HepG2 (cell line): ENCODE measurements around the gene FRS2. TPM values are rescaled to one million over a fixed set of nuclear protein-coding genes. Genes with fewer than 3 reads are reported as not detected.

Source experiments
- ATAC-seq: fragments of 200-7000 bp; cut with Tn5 transposase; 3 replicates; pipeline ENCODE4 v1.9.1; 2020; ENCODE audit warnings: mild to moderate bottlenecking, moderate library complexity
- BruUV-seq: library from RNA; stranded (reverse); fragments of 400-500 nt; replicated peaks from 2 replicates; lab custom pipeline; 2021; lab: Mats Ljungman, UMichigan
- CTCF ChIA-PET: fragments of 300-600 bp; formaldehyde crosslinking; extraction: SDS; loops from one replicate; lab custom pipeline; 2021; ENCODE audit warnings: low total read pairs, inconsistent platforms, low intra/inter-chr PET ratio; lab: Yijun Ruan, JAX
- POLR2A ChIA-PET: fragments of 350-600 bp; sonication (Branson Sonifier 250); formaldehyde crosslinking; loops from one replicate; lab custom pipeline; 2020; ENCODE audit warnings: antibody characterized with exemption, inconsistent platforms; lab: Yijun Ruan, JAX
- DNase-seq: peaks from one replicate; pipeline ENCODE4 v3.0.0-alpha.2; 2015; ENCODE audit warnings: low spot score
- FAIRE-seq: peaks from 3 replicates; lab custom pipeline; 2011; peaks lifted over from hg19 to GRCh38; lab: Jason Lieb, UNC
- H2AFZ ChIP-seq: one replicate; pipeline ENCODE4 v1.6.1; 2011; ENCODE audit warnings: low read length, inconsistent platforms
- H3K27ac ChIP-seq: fragments of 300-600 bp; 3 replicates; pipeline ENCODE4 v1.8.0; 2011; ENCODE audit warnings: mixed run types, mild to moderate bottlenecking, mixed read lengths, low read length, inconsistent platforms; ENCODE audit not compliant: insufficient read depth; ENCODE audit errors: extremely low read length
- H3K27me3 ChIP-seq, 2 experiments: fragments of 200-600 bp in 1 of 2; 2 replicates in 1 of 2; 3 replicates in 1 of 2; pipeline versions ENCODE4 v1.6.0 to v1.8.0; 2011; ENCODE audit warnings: low read length in 2 of 2, mild to moderate bottlenecking in 2 of 2, moderate library complexity in 2 of 2, inconsistent platforms in 1 of 2; ENCODE audit not compliant: insufficient read depth in 2 of 2, control insufficient read depth in 1 of 2
- H3K36me3 ChIP-seq, 2 experiments: fragments of 200-600 bp in 1 of 2; replicated peaks in 1 of 2; 2 replicates in 1 of 2; 3 replicates in 1 of 2; pipeline versions ENCODE4 v1.5.1 to v1.8.0; 2011; ENCODE audit warnings: low read length in 2 of 2, inconsistent platforms in 1 of 2; ENCODE audit not compliant: insufficient read depth in 2 of 2, control insufficient read depth in 1 of 2
- H3K4me1 ChIP-seq: 2 replicates; pipeline ENCODE4 v1.5.1; 2012; ENCODE audit warnings: low read length, inconsistent platforms; ENCODE audit not compliant: insufficient read depth
- H3K4me2 ChIP-seq: 2 replicates; pipeline ENCODE4 v1.6.0; 2011; ENCODE audit warnings: low read depth, low read length, inconsistent platforms
- H3K4me3 ChIP-seq, 3 experiments: fragments of 200-600 bp in 1 of 3; sonication (generic), shearing (Covaris generic) in 1 of 3; replicated peaks in 1 of 3; 2 replicates each; pipeline ENCODE4 v1.5.1; 2011 to 2016; ENCODE audit warnings: low read length in 3 of 3, inconsistent platforms in 2 of 3, low read depth in 2 of 3, mild to moderate bottlenecking in 2 of 3, control low read depth in 1 of 3, mixed read lengths in 1 of 3; ENCODE audit not compliant: insufficient read depth in 1 of 3
- H3K79me2 ChIP-seq: one replicate; pipeline ENCODE4 v1.6.1; 2011; ENCODE audit warnings: low read length, inconsistent platforms; ENCODE audit not compliant: insufficient read depth
- H3K9ac ChIP-seq: 2 replicates; pipeline ENCODE4 v1.6.0; 2011; ENCODE audit warnings: mild to moderate bottlenecking, low read depth, low read length, inconsistent platforms; ENCODE audit not compliant: insufficient read depth
- H3K9me3 ChIP-seq: 2 replicates; pipeline ENCODE4 v1.5.1; 2012; ENCODE audit warnings: mild to moderate bottlenecking, low read length
- H4K20me1 ChIP-seq: 2 replicates; pipeline ENCODE4 v1.6.0; 2011; ENCODE audit warnings: inconsistent platforms, mild to moderate bottlenecking, low read length, moderate library complexity; ENCODE audit not compliant: insufficient read depth
- BCL6 ChIP-seq: IDR thresholded peaks from 2 replicates; pipeline ENCODE4 v1.6.1; 2016; ENCODE audit warnings: missing genetic modification reagents, missing compliant biosample characterization
- EZH2 ChIP-seq: conservative IDR thresholded peaks from 2 replicates; pipeline ENCODE4 v1.6.1; 2012; ENCODE audit warnings: mild to moderate bottlenecking, low read depth, low read length, moderate library complexity
- GABPA ChIP-seq, 2 experiments: IDR thresholded peaks; 2 replicates each; pipeline ENCODE4 v1.6.1; 2011 to 2016; ENCODE audit warnings: low read depth in 2 of 2, low read length in 1 of 2, missing biosample characterization in 1 of 2, missing genetic modification characterization in 1 of 2
- MZF1 ChIP-seq: sonication (generic); formaldehyde crosslinking; IDR thresholded peaks from 2 replicates; pipeline ENCODE4 v1.8.1; 2023; ENCODE audit warnings: mild to moderate bottlenecking, missing genetic modification reagents, borderline replicate concordance
- SATB2 ChIP-seq: sonication (generic); formaldehyde crosslinking; IDR thresholded peaks from 2 replicates; pipeline ENCODE4 v1.5.0; 2020; ENCODE audit warnings: missing genetic modification reagents
- ZNF230 ChIP-seq: sonication (generic); formaldehyde crosslinking; IDR thresholded peaks from 2 replicates; pipeline ENCODE4 v1.4.0; 2020; ENCODE audit warnings: mild to moderate bottlenecking, missing genetic modification reagents
- WGBS: methylation state at CpG from one replicate; pipeline ENCODE4 v1.1.6; 2017; ENCODE audit warnings: low lambda C conversion rate; 5-methylcytosine and 5-hydroxymethylcytosine counted together
- in situ Hi-C: cut with HindIII; loops from 2 replicates; pipeline ENCODE4 v1.10.0; 2017; ENCODE audit warnings: low pct_unique_long_range_greater_than_20kb; ENCODE audit not compliant: extremely low pct_ligation_motif_present
- intact Hi-C: fragments of 100-400 bp; cut with micrococcal nuclease; formaldehyde crosslinking; loops from one replicate; pipeline ENCODE4 v1.10.0; 2022; ENCODE audit not compliant: unreplicated experiment
- polyA plus RNA-seq, 8 experiments: library from polyadenylated mRNA; depleted of rRNA in 3 of 8; stranded (reverse) in 7 of 8; unstranded in 1 of 8; fragments of >200 nt; fragmentation: Illumina TruSeq in 4 of 8; extraction: Trizol in 4 of 8; gene quantifications; 2 replicates each; pipeline versions ENCODE4 v1.2.1 to v1.2.3, GENCODE V29; 2011 to 2016; ENCODE audit warnings: low read depth in 4 of 8, missing spikeins in 1 of 8, mixed read lengths in 1 of 8; ENCODE audit not compliant: insufficient read depth in 1 of 8
- total RNA-seq, 5 experiments: library from RNA; depleted of rRNA; stranded (reverse); fragments of >200 nt; fragmentation: Illumina TruSeq; extraction: Trizol; gene quantifications; 2 replicates each; pipeline ENCODE4 v1.2.3, GENCODE V29; 2016; ENCODE audit warnings: low read depth in 1 of 5
- TF ChIP-seq, protein P1 (sequence below): sonication (generic); formaldehyde crosslinking; IDR thresholded peaks from 2 replicates; pipeline ENCODE4 v1.4.0; 2020; ENCODE audit warnings: missing genetic modification reagents
- TF ChIP-seq, protein P2 (sequence below): sonication (generic); formaldehyde crosslinking; IDR thresholded peaks from 2 replicates; pipeline ENCODE4 v1.8.0; 2022; ENCODE audit warnings: mild to moderate bottlenecking, missing genetic modification reagents, moderate library complexity
- TF ChIP-seq, protein P3 (sequence below): sonication (generic); formaldehyde crosslinking; IDR thresholded peaks from 2 replicates; pipeline ENCODE4 v1.5.0; 2020; ENCODE audit warnings: missing genetic modification reagents
- TF ChIP-seq, protein P4 (sequence below): sonication (generic); formaldehyde crosslinking; IDR thresholded peaks from 2 replicates; pipeline ENCODE4 v1.4.0; 2020; ENCODE audit warnings: mild to moderate bottlenecking, missing genetic modification reagents

The FRS2 gene
- total and polyA plus RNA-seq, 2 of the 13 experiments (the other 11 are each of a cell fraction or from before 2014, with no cell fraction given), result 8.3 to 16.8 TPM

DNA sequence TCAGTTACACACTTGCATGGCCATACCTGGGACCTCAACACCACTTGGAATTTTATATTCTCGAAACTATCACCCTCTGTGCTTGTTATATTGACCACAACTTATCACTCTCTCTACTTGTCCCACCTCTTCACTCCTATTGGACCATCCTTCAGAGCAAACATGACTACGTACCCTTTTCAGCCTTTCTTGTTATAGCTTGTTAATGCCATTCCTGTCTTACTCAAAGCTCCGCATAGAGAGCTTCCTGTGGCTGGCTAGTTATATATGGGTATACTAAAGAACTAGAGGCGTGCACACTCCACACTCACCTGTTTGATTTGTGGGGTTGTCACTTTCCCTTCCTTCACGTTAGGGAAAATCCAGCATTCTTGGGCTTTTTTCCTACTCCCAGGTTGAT lies 26.3 kb upstream of the FRS2 start:
- intact Hi-C loops (no loop called here), in situ Hi-C loops (no loop called here)
- Histone ChIP-seq H2AFZ (no peak overlapping the region), H4K20me1 (no peaks in the 10 kb centered on the region), H3K4me3 (no peak overlapping the region), H3K9ac (no peak overlapping the region), H3K4me2 (no peak overlapping the region), H3K27ac (no peak overlapping the region), H3K4me1 (peaks cover 5% of the 10 kb centered on the region; the same call in 1 of the 2 replicates), H3K9me3 (no peaks in the 10 kb centered on the region), H3K27me3 (no peaks in the 10 kb centered on the region), H3K79me2 (no peaks in the 10 kb centered on the region), H3K36me3 (no peaks in the 10 kb centered on the region)
- no peak for TF ChIP-seq GABPA (IDR thresholded peaks at IDR 0.05; ENCODE audit: low read depth, low read length)
- no peak for TF ChIP-seq GABPA (CRISPR knock-in tag; IDR thresholded peaks at IDR 0.05; ENCODE audit: low read depth)
- TF ChIP-seq EZH2, result no peak
- no peak for TF ChIP-seq BCL6 (CRISPR knock-in tag)
- TF ChIP-seq, protein P1, sequence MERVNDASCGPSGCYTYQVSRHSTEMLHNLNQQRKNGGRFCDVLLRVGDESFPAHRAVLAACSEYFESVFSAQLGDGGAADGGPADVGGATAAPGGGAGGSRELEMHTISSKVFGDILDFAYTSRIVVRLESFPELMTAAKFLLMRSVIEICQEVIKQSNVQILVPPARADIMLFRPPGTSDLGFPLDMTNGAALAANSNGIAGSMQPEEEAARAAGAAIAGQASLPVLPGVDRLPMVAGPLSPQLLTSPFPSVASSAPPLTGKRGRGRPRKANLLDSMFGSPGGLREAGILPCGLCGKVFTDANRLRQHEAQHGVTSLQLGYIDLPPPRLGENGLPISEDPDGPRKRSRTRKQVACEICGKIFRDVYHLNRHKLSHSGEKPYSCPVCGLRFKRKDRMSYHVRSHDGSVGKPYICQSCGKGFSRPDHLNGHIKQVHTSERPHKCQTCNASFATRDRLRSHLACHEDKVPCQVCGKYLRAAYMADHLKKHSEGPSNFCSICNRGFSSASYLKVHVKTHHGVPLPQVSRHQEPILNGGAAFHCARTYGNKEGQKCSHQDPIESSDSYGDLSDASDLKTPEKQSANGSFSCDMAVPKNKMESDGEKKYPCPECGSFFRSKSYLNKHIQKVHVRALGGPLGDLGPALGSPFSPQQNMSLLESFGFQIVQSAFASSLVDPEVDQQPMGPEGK, result no peak
- no peak for TF ChIP-seq MZF1 (CRISPR knock-in tag)
- TF ChIP-seq SATB2 (CRISPR knock-in tag), result no peak
- TF ChIP-seq, protein P2, sequence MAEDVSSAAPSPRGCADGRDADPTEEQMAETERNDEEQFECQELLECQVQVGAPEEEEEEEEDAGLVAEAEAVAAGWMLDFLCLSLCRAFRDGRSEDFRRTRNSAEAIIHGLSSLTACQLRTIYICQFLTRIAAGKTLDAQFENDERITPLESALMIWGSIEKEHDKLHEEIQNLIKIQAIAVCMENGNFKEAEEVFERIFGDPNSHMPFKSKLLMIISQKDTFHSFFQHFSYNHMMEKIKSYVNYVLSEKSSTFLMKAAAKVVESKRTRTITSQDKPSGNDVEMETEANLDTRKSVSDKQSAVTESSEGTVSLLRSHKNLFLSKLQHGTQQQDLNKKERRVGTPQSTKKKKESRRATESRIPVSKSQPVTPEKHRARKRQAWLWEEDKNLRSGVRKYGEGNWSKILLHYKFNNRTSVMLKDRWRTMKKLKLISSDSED (CRISPR knock-in tag), result no peak
- TF ChIP-seq, protein P3, sequence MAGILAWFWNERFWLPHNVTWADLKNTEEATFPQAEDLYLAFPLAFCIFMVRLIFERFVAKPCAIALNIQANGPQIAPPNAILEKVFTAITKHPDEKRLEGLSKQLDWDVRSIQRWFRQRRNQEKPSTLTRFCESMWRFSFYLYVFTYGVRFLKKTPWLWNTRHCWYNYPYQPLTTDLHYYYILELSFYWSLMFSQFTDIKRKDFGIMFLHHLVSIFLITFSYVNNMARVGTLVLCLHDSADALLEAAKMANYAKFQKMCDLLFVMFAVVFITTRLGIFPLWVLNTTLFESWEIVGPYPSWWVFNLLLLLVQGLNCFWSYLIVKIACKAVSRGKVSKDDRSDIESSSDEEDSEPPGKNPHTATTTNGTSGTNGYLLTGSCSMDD, result no peak
- TF ChIP-seq, protein P4, sequence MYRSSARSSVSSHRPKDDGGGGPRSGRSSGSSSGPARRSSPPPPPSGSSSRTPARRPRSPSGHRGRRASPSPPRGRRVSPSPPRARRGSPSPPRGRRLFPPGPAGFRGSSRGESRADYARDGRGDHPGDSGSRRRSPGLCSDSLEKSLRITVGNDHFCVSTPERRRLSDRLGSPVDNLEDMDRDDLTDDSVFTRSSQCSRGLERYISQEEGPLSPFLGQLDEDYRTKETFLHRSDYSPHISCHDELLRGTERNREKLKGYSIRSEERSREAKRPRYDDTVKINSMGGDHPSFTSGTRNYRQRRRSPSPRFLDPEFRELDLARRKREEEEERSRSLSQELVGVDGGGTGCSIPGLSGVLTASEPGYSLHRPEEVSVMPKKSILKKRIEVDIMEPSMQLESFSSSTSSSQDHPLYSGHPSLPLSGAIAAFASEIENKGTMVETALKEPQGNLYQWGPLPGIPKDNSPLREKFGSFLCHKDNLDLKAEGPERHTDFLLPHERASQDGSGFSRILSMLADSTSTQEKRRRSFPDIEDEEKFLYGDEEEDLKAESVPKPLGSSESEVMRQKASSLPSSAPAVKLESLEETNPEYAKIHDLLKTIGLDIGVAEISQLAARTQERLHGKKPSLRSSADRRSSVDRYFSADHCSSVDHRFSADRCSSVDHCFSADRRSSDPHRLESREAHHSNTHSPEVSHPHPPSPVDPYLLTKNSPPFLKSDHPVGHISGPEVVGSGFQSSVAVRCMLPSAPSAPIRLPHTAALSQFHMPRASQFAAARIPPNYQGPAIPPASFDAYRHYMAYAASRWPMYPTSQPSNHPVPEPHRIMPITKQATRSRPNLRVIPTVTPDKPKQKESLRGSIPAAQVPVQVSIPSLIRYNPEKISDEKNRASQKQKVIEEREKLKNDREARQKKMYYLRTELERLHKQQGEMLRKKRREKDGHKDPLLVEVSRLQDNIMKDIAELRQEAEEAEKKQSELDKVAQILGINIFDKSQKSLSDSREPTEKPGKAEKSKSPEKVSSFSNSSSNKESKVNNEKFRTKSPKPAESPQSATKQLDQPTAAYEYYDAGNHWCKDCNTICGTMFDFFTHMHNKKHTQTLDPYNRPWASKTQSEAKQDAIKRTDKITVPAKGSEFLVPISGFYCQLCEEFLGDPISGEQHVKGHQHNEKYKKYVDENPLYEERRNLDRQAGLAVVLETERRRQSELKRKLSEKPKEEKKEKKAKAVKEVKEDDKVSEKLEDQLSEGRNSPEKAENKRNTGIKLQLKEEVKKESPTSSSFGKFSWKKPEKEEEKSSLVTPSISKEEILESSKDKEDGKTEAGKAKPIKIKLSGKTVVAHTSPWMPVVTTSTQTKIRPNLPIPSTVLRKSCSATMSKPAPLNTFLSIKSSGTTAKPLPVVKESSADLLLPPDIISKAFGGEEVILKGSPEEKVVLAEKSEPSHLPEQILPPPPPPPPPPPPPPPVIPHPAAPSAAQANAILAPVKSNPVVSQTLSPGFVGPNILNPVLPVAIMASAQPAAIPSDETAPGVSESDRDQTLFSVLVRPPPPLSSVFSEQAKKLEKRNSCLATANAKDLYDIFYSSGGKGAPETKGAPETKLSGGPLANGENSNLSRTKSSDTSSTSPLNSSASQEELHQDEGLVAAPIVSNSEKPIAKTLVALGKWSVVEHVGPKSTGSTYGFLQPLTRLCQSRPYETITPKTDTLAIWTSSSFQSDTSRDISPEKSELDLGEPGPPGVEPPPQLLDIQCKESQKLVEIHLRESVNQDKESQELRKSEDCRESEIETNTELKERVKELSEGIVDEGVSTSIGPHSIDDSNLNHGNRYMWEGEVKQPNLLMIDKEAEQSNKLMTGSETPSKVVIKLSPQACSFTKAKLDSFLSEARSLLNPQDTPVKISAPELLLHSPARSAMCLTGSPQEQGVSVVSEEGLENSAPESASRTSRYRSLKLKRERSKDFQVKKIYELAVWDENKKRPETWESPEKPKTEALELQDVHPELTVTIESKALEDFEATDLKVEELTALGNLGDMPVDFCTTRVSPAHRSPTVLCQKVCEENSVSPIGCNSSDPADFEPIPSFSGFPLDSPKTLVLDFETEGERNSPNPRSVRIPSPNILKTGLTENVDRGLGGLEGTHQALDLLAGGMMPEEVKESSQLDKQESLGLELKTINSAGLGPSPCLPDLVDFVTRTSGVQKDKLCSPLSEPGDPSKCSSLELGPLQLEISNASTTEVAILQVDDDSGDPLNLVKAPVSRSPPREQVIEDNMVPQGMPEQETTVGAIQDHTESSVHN (CRISPR knock-in tag), result no peak
- no peak for TF ChIP-seq ZNF230
- ChIA-PET CTCF (no interaction called here), POLR2A (no interaction called here)
- BruUV-seq, result no TSS peak
- DNase-seq (no peak), ATAC-seq (no peak), FAIRE-seq (no peak)
- WGBS, result 52% methylated on average over 5 of the region's 5 CpGs
